ENCODE measurements around the gene HERC2. TPM values are rescaled to one million over a fixed set of nuclear protein-coding genes. Genes with fewer than 3 reads are reported as not detected.

Gene HERC2
- total and polyA plus RNA-seq, 9 of the 15 experiments (the other 6 are each of a cell fraction or from before 2014, with no cell fraction given) = 10.6 to 84.0 (median 42.6) TPM

- TF ChIP-seq ZBTB40 (IDR thresholded peaks at IDR 0.05) (no peak), ZBTB40 (CRISPR knock-in tag; IDR thresholded peaks at IDR 0.05) (no peak), ZNF551 (CRISPR knock-in tag; IDR thresholded peaks at IDR 0.05) (no peak), SUPT5H (IDR thresholded peaks at IDR 0.05) (no peak)
- TF ChIP-seq, protein P1, sequence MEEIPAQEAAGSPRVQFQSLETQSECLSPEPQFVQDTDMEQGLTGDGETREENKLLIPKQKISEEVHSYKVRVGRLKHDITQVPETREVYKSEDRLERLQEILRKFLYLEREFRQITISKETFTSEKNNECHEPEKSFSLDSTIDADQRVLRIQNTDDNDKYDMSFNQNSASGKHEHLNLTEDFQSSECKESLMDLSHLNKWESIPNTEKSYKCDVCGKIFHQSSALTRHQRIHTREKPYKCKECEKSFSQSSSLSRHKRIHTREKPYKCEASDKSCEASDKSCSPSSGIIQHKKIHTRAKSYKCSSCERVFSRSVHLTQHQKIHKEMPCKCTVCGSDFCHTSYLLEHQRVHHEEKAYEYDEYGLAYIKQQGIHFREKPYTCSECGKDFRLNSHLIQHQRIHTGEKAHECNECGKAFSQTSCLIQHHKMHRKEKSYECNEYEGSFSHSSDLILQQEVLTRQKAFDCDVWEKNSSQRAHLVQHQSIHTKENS (CRISPR knock-in tag; IDR thresholded peaks at IDR 0.05) = no peak
Measured at GRCh38 chr15:28178290-28178689, 143.7 kb downstream of the HERC2 start (continued).
